ENCODE results near the gene MEF2C.

MEF2C gene

DNA sequence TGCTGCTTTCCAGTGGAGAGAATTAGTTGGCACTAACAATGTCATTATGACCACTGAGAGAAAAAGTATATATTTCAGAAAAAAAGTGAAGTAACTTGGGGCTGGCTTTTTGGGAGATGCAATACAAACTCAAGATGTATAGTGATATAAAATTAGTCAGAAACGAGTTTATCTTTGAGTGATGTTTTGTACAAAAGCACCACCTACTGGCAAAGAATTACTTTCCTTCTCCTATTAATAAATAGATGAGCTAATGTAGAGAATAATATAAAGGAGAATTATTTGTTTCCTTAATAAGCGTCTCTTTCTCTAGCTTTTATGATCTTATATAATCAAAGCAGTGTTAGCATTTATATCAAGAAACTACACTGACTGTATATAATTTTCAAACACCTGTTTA lies 158.8 kb downstream of the MEF2C start:
- DNase-seq (ENCODE audit: low read depth in 4 of 4, low spot score in 1 of 4): no peak

DNA sequence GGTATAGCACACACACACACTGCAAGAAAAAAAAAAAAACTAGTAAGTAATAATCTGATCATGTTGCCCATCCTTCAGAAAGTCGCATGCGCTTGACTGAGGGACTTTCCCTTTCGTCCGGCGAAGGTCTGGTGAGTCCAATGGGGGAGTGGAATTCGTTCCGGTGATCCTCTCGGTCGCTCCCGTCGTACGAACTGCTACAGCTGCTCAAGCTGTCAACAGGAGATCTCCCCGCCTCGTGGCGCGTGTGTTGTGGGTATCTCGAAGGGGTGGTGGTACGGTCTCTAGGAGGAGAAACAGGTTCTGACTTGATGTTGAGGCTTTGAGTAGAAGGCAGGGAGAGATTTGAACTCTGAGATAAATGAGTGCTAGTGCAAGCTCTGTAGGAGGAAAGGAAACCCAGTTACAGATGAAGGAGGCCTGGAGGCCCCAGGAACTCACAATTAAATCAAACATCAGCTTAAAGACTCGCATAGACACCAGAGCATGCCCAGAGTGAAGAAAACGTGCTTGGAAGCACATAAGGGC lies 160.4 kb downstream of the MEF2C start:
- no peak for DNase-seq (ENCODE audit: low read depth in 4 of 4, low spot score in 1 of 4)

DNA sequence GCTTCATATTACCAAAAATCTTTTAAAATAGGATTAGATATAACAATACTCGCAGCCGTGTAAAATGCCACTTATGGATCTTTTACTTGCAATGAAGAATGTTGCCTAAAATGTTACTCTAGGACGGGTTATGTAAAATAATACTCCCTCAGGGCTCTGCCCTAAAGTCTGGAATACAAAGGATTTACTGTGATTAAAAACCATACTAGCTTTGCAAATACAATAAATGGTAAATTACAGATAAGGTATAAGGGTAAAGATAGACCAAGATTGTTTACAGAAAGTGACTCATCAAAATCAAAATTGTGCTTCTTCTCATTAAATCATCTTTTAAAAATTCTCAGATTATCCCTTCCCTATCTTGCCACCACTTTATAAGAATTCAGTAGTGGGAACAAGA lies 163.6 kb downstream of the MEF2C start:
- DNase-seq (ENCODE audit: low read depth in 4 of 4, low spot score in 1 of 4): no peak

DNA sequence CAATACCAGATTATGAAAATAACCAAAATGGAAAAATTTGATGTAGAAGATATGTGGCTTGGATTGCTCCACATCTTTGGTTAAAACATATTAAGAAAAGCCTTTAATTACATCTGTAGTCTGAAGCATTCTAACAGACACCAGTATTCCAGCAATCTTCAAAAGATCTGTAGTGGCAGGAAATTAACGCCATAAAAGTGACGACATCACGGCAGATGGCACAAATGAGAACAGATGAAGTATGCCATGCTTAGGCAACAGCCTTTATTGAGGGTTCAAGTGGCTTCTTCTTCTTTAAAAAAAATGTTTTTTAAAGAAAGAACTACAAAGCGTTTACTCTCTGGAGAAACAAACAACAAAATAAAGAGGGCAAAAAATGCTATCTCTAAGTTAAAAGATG lies 164.2 kb downstream of the MEF2C start:
- no peak for DNase-seq (ENCODE audit: low read depth in 4 of 4, low spot score in 1 of 4)

DNA sequence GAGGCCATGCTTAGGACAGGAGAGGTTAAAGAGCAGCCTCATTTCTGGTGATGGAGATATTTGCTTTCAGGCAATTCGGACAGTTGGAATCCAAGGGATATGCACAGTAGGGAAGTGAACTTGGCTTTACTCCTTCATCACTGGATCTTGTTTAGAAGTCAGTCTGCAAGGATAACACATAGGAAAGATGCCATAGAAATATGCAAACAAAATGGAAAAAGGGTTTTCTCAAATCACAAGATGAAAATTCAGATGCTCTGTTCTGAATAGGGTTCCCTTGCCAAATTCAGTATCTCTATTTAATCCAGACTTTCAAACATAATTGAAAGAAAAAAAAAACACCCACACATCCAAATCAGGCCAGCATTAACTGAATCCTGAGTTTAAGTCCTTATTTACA lies 166.9 kb downstream of the MEF2C start:
- DNase-seq (ENCODE audit: low read depth in 4 of 4, low spot score in 1 of 4): no peak

DNA sequence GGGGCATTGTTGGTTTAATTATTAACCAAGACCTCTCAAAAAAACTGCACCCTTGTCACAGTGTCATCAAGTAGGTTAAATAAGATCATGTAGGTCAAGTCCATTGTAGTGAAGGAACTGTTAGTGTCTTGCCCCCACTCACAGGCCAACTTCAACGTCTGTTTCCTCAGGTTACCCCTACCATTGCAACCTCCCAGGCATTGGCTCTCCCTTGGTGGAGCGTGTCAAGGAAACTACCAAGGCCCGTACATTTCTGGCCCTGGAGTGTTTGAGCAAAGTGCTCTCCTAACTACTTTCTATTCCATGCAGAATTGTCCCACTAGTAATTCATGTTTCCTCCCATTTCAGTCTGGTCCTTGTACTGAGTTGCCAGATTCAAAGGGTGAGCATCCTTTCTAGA lies 167.5 kb downstream of the MEF2C start:
- DNase-seq (ENCODE audit: low read depth in 4 of 4, low spot score in 1 of 4): no peak

DNA sequence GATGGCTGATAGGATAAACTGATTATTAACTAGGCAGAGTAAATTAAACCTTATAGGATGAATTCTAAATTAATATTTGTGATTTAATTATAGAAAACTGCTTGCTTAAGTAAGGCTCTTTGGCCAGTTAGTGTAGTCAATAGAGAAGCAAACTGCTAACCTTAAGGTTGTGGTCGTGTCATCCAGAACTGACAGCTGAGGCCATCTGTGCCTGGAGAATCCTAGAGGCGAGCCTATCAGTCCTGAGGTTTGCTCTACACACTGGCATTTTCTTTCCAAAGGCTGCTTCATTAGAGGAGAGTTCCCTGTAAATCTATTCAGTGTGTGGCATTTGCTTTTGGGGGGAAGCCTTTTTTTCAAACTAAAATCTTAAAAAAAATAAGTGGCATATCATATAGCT lies 169.2 kb downstream of the MEF2C start:
- no peak for DNase-seq (ENCODE audit: low read depth in 4 of 4, low spot score in 1 of 4)

DNA sequence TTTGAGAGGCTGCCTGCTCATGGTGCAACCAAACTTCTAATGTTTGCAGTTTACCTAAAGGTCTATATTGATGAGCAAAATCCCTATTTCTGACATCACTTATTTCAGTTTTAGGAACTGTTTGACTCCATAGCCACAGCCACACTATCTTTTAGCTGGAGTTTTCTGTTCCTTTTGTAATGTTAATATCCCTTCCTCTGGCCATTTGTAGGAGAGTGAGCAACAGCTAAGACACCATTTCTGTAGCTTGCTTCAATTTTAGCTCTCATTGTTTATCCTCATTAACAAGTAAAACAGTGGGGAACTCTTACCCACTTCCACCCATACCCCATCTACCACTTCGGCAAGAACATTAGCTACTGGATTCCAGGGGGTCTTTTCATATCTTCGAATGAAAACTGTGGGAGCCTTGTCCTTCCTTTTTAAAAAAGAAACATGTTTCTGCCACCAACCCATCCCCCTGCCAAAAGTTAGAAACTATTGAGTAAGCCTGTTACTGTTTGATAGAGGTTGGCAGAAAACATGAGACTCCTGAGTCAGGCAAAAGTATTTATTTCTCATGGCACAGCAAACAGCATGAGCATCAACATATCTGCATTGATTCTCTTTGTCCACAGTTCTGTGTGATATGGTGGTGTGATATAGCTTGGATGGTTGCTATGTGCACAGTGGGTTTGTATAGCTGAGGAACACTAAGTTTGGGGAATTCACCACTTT lies 174.1 kb downstream of the MEF2C start:
- no peak for DNase-seq (ENCODE audit: low read depth in 4 of 4, low spot score in 1 of 4)

DNA sequence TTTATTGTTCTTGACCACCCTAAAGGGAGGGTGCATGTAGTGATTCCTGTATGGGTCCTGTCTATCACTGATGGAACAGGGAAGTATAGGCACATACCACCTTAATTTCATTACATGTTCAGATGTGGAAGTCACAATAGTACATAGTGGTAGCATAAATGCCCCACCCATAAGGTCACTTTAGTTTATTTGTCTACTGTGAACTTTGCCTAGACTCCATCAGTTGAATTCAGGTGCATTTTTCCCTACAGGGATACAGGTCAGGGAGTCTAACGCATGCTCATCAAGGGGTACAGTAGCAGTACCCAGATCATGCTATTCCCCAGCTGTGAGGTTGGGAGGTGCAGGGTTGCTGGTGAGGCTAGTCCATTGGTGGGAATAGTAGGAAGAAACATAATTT lies 175.0 kb downstream of the MEF2C start:
- DNase-seq (ENCODE audit: low read depth in 4 of 4, low spot score in 1 of 4): no peak

DNA sequence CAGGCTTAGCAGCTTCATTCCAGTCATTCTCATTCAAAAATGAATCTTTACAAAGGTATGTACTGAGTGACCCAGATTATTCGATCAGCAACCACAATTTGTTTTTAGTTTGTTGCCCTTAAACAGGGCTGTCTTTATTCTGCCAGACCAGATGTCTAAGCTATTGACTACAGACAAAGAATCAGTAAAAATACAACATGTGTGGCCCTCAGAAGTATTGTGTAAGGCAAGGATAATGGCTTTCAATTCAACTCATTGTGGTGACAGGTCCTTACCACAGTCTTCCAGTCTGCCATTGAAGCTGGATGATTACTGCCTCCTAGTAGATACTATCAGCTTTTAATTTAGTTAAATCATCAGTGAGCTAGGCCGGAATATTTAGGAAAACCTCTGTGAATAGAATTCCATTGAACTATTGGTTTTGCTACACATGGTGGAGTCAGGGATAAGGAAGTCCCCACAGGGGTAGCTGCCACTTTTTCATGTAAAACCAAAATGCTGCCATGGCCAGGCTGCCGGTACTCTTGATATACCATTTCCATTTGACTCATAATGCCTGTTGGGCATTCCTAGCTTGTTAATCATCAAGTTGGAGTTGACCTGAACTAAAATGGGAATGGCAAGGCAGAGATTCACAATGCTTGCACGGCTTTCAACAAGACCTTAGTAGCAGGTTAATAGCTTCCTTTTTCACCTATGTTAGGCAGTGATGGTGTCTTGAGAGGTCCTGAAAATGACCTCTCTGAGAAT lies 175.6 kb downstream of the MEF2C start:
- no peak for DNase-seq (ENCODE audit: low read depth in 4 of 4, low spot score in 1 of 4)

DNA sequence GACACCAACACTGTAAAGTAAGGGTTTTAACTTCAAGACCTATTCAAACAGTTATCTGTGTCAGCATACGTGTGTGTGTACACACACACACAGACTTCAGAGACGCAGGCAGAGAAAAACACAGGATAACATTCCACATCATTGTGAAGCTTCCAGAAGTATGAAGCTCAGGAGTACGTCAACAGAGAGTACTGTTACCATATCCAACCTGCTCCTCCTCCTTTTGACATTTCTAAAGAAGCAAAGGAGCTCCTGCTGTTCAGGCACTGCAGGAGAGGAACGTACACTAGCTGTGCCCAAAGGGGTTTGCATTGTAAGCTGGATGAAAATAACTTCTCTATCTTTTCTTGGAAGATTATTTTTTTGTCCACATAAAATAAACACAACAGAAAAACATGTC lies 180.7 kb downstream of the MEF2C start:
- DNase-seq (ENCODE audit: low read depth in 4 of 4, low spot score in 1 of 4): no peak

DNA sequence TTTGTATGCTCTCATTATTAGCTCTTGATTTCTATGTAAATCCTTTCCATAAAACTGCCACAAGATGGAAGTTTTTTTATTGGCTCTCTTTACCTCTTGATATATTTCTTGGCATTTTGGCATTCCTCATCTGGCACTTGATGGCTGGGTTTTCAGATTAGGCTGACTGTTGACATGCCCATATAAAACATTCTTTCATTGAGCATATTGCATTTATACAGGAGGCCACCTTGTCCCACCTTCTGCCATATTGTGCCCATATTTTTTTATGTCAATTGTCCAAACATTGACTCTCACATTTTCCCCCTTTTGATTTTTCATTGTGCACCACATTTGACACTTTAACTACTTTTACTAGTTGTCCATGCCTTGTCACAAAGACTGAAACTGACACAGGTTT lies 182.9 kb downstream of the MEF2C start:
- no peak for DNase-seq (ENCODE audit: low read depth in 4 of 4, low spot score in 1 of 4)

DNA sequence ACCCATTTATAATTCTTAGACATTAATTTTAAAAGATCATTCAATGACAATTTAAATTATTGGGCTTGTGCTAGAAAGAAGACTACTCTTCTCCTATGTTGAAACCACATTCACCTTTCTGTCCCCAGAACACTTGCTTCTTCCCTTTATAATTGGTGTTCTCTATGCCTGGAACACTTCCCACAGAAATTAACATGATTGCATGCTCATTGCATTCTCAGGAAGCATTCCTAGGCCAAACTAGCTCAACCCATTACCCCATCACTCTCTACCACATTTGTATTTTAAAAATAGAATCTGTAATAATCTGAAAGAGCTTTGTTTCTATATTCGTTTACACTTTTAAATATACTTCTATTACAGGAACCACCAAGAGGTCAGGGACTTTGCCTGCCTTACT lies 184.7 kb downstream of the MEF2C start:
- DNase-seq (ENCODE audit: low read depth in 4 of 4, low spot score in 1 of 4): no peak

DNA sequence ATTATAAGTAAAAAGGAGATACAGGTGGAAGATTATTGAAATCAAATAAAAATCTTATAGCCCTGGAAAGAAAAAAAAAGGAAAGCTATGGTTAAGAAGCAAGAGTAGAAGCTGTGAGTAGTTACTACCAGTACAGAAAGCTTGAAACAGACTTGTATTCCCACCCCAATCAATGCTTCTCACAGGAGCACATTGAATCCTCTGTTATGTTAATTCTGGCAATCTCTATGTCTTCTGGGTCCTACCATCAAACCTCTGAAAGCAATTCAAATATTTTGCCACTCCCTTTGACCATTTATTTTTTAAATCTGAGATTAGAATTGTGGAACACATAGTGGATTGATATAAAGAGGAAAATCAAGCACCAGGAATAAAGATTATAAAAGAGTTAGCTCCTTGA lies 186.5 kb downstream of the MEF2C start:
- DNase-seq (ENCODE audit: low read depth in 4 of 4, low spot score in 1 of 4): no peak

DNA sequence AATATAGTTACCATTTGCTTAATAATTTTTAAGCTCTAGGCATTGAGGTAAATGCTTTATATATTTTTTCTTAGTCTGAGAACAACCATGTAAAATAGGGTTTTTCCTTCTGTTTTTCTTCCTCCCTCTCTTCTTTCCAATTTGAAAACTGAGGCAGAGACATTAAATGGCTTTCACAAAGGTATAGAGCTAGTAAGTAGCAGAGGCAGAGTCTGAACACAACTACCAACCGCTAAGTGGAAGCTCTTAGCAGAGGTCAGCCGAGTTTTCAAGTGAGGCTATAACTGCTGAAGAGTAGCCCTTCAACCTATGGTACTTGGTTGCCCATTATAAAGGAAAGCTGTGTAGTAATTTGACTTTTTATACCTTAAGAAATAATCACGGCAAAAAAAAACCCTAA lies 187.1 kb downstream of the MEF2C start:
- DNase-seq (ENCODE audit: low read depth in 4 of 4, low spot score in 1 of 4): no peak

DNA sequence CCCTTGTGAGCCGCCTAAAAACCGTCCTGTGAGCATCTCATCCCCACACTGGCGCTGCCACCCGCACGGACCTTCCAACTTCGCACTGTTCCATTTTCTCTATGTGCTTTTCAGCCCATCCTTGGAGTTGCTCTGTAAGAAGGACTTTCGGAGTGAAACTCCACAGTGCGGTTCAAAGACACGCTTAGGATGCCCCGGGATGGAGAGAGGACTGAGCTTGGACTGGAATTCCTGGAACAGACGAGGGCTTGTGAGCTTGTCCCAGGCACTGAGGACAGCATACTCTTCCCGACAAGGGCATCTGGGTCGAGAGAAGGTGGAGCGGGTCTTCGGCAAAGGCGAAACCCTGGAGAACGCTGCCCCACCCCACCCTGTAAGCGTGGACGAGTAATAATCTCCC lies 187.8 kb downstream of the MEF2C start:
- DNase-seq (ENCODE audit: low read depth in 4 of 4, low spot score in 1 of 4): no peak

DNA sequence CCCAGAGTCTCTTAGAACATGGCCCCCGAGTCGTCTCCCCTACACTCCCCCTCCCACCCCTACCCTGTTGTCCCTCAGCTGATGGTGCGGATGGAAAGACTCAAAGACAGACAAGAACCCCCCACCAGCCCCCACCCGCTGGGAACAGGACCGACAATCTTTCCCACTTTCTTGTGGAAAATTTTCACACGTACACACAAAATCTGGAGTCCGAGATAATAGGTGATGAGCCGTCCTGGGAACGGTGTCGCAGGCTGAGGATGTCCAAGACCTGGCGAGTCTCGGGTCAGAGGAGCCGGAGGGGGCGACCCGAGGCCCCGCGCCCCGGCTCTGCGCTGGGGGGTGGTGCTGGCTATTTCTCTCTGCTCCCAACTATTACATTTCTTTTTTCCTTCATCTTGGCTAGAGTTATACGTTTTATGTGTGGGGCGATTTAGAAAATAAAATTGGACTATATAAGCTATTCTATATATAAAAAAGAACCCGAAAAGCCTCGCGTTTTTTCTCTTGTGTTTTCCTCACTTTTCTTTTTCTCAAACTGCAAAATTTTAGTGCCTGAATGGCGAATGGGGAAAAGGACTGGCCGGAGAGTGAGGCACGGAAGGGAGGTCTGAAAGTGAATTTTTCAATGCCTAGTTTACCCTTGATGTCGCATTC lies 188.8 kb downstream of the MEF2C start:
- DNase-seq (ENCODE audit: low read depth in 4 of 4, low spot score in 1 of 4): no peak

DNA sequence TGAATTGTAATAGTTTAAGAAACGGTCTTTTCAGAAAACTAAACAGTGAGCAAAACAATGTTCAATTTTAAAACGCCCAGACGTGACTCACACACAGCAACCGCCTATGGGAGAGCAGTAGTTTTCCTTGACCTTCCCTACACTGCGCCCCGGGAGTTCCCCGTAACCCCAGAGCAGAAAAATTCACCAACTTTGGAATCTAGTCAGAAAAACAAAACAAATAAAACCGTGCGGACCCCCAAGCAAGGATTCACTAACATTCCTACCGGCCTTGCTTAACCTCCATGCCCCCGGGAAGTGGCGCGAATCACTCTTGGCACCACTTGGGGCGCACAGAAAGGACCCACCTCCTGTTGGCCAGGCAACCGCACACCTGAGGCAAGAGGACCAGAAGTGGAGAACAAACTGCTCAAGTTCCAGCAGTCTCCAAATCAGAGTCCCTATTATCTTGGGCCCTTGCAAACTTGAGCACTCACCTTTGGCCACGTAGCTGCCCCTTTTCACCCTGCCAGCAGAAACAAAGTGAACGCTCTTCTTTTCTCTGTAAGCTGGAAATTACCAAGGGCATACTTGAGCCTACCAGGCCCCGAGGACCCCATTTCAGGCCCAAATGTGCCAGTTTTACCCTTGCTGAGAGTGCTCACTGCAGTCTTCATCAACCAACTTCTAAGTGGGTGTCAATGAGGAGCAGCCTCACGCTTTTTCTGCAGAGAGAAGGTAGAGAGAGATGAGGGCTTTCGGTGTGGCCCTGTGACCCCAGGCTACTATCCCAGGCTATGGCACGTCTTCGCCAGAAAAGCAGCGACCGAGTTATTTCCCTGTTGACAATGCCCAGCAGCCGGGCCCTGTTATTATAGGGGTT lies 189.7 kb downstream of the MEF2C start:
- no peak for DNase-seq (ENCODE audit: low read depth in 4 of 4, low spot score in 1 of 4)

DNA sequence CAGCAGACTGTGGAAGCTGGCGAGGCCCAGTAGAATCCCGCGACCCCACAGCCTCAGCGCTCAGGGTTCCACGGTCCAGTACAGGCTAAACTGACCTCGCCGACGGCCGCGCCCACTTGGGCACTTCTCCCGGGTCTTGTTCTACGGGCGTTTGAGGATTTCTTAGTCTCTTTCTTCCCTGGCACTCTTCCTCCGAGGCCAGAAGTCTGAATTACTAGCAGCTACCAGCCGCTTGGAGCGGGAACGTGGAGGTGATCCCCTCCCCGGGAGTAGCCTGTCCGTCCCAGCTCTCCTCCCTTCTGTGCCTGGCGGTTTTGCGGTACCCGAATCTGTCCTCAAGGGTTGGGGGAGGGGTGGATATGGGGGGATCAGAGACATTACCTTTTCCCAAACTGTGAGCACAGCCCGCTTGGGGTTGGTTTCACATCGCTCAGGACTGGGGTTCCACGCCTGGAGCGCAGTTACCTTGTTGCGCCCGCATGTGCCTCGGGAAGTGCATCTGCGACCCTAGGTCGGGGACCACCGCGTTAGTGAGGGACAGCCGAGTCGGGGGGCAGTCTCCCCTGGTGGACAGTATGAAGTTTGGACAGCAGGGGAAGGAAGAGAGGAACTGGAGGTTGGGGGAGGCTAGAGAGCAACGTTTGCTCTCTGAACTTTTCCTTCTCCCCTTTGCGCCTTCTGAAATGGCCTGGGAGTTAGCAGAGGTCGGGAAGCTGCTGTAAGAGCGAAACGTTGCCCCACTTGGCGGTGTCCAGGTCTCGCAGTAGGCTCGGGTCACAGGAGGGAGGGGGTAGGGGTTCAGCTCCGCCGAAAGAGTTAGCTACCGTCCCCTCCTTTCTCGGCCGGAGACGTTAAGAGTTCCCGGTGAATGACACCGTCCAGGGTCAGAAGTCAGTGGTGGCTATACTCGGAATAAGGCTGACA lies 190.8 kb downstream of the MEF2C start:
- no peak for DNase-seq (ENCODE audit: low read depth in 4 of 4, low spot score in 1 of 4)

DNA sequence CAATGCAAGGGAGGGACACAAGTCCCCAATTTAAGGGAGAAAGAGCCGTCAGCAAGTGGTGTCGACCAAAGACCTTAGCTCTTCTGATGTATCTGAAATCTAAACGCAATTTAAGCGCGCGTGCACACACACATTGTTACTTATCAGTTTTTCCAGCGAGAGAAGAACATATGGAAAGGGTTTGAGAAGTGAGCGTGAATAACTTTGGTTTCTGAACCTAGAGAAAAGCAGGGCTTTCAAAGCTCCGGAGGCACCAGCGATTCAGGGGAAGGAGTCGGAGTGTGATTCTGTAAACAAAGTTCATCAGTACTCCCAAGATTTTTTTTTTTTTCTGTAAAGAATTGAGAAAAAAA lies 191.8 kb downstream of the MEF2C start:
- no peak for DNase-seq (ENCODE audit: low read depth in 4 of 4, low spot score in 1 of 4)

Measured in stimulated activated CD4-positive, alpha-beta T cell treated with anti-CD3 and anti-CD28 coated beads, Interleukin-1b, Interleukin-23, amount 100 ng/mL, for 24 hours (primary cell).